Smooth muscle cell (in vitro differentiated cells): ENCODE results near the gene NREP. TPM values are rescaled to one million over a fixed set of nuclear protein-coding genes. Genes with fewer than 3 reads are reported as not detected.

Experiments used
- DNase-seq: peaks from one replicate; lab custom pipeline; 2025; ENCODE audit not compliant: unreplicated experiment; lab: John Stamatoyannopoulos, UW
- H2AFZ ChIP-seq: fragments of 200-600 bp; sonication (generic); 2 replicates; pipeline ENCODE4 v1.6.0; 2016; ENCODE audit warnings: antibody characterized with exemption, low read depth, mild to moderate bottlenecking
- H3F3A ChIP-seq: fragments of 200-600 bp; sonication (generic); 2 replicates; pipeline ENCODE4 v1.6.0; 2017; ENCODE audit warnings: antibody characterized with exemption, low read depth
- H3K27ac ChIP-seq: fragments of 200-600 bp; sonication (generic); 2 replicates; pipeline ENCODE4 v1.5.1; 2016; ENCODE audit warnings: low read depth, mild to moderate bottlenecking
- H3K27me3 ChIP-seq: fragments of 200-600 bp; sonication (generic); 2 replicates; pipeline ENCODE4 v1.6.1; 2016; ENCODE audit warnings: low read depth, mild to moderate bottlenecking
- H3K36me3 ChIP-seq: fragments of 200-600 bp; sonication (generic); 2 replicates; pipeline ENCODE4 v1.5.1; 2016; ENCODE audit warnings: low read depth
- H3K4me1 ChIP-seq: fragments of 200-600 bp; sonication (generic); 2 replicates; pipeline ENCODE4 v1.5.1; 2016; ENCODE audit warnings: low read depth
- H3K4me2 ChIP-seq: fragments of 200-600 bp; sonication (generic); 2 replicates; pipeline ENCODE4 v1.6.0; 2016; ENCODE audit warnings: mild to moderate bottlenecking
- H3K4me3 ChIP-seq: fragments of 200-600 bp; sonication (generic); 2 replicates; pipeline ENCODE4 v1.5.1; 2016; ENCODE audit warnings: mild to moderate bottlenecking
- H3K79me2 ChIP-seq: fragments of 200-600 bp; sonication (generic); 2 replicates; pipeline ENCODE4 v1.6.0; 2016; ENCODE audit warnings: low read depth, mild to moderate bottlenecking
- H3K9ac ChIP-seq: fragments of 200-600 bp; sonication (generic); 2 replicates; pipeline ENCODE4 v1.6.0; 2016; ENCODE audit warnings: low read depth
- H3K9me3 ChIP-seq: fragments of 200-600 bp; sonication (generic); replicated peaks from 2 replicates; pipeline ENCODE4 v1.5.1; 2016; ENCODE audit warnings: low read depth
- H4K20me1 ChIP-seq: fragments of 200-600 bp; sonication (generic); 2 replicates; pipeline ENCODE4 v1.6.0; 2016; ENCODE audit warnings: low read depth
- WGBS: methylation state at CpG from one replicate; pipeline ENCODE4 v1.1.7; 2016; ENCODE audit warnings: low lambda C conversion rate; 5-methylcytosine and 5-hydroxymethylcytosine counted together
- polyA plus RNA-seq: library from polyadenylated mRNA; unstranded; fragments of >200 nt; fragmentation: Nextera tagmentation; extraction: Ambion mirVana; gene quantifications from 2 replicates; pipeline ENCODE4 v1.2.1, GENCODE V29; 2016
- total RNA-seq: library from RNA; depleted of rRNA; stranded (reverse); fragments of >200 nt; gene quantifications from 2 replicates; pipeline ENCODE4 v1.2.3, GENCODE V29; 2014
- TF ChIP-seq, protein P1 (sequence below): fragments of 200-600 bp; sonication (generic); IDR thresholded peaks from 2 replicates; pipeline ENCODE4 v1.5.1; 2017; ENCODE audit warnings: borderline replicate concordance, mild to moderate bottlenecking, antibody characterized with exemption; ENCODE audit not compliant: insufficient read depth, poor library complexity, severe bottlenecking

Gene NREP
- total and polyA plus RNA-seq, 2 experiments from 2014 or later: 191 to 270 TPM

DNA sequence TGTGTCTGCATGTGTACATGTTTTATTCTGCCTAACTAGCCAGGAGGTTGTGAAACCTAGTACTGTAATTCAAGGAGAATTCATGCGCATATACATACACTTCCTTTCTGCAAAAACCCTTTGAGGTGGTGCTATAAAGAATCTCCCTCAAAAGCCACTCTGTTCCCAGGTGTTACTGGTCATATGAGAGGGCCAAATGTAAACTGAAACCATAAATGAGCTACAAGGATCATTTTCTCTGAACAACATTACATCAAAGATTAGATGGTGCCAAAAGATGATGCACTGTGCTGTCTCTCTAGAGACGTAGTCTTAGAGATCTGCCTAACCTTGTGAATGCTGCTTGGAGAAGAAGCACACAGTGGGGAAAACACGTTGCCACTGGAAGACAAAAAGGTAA is 15.7 kb downstream of the NREP start:
- 87% methylated on average over 3 of the region's 3 CpGs for WGBS
- peaks cover 61% of the 10 kb centered on the region for H3K79me2 ChIP-seq
- H4K20me1 ChIP-seq: no peaks in the 10 kb centered on the region
- no peak overlapping the region for H3K9ac ChIP-seq
- peaks cover 56% of the 10 kb centered on the region for H3K4me1 ChIP-seq
- H3K4me2 ChIP-seq: no peak overlapping the region
- H3K36me3 ChIP-seq: no peaks in the 10 kb centered on the region
- no peaks in the 10 kb centered on the region for H3K27me3 ChIP-seq
- TF ChIP-seq, protein P1, sequence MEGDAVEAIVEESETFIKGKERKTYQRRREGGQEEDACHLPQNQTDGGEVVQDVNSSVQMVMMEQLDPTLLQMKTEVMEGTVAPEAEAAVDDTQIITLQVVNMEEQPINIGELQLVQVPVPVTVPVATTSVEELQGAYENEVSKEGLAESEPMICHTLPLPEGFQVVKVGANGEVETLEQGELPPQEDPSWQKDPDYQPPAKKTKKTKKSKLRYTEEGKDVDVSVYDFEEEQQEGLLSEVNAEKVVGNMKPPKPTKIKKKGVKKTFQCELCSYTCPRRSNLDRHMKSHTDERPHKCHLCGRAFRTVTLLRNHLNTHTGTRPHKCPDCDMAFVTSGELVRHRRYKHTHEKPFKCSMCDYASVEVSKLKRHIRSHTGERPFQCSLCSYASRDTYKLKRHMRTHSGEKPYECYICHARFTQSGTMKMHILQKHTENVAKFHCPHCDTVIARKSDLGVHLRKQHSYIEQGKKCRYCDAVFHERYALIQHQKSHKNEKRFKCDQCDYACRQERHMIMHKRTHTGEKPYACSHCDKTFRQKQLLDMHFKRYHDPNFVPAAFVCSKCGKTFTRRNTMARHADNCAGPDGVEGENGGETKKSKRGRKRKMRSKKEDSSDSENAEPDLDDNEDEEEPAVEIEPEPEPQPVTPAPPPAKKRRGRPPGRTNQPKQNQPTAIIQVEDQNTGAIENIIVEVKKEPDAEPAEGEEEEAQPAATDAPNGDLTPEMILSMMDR: no peak
- no peak overlapping the region for H2AFZ ChIP-seq
- no peak overlapping the region for H3K27ac ChIP-seq
- no peak overlapping the region for H3K4me3 ChIP-seq
- DNase-seq: no peak
- no peaks in the 10 kb centered on the region for H3K9me3 ChIP-seq
- H3F3A ChIP-seq: peaks cover 18% of the 10 kb centered on the region

DNA sequence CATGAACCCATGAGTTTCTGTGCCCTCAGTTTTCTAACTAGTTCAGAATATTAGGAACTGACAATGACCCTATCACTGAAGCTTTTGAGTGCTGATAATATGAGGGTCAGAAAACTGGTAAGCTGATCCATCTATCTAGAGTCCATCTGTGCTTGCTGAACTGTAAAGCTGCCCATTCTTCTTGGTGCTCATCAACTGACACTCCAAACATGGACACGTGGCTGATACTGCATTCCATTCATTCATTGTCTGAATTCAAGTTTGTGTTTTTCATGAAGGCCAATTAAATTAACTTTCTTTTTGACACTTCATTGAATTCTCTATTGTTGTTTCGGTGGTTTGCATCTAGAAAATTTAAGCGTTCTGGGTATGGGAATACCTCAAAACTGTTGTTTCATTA is 17.6 kb downstream of the NREP start:
- Histone ChIP-seq H3K4me1 (peaks cover 68% of the 10 kb centered on the region), H4K20me1 (no peaks in the 10 kb centered on the region), H3K4me2 (no peak overlapping the region), H2AFZ (no peak overlapping the region), H3K9ac (no peak overlapping the region), H3K27me3 (no peaks in the 10 kb centered on the region), H3K79me2 (peaks cover 59% of the 10 kb centered on the region), H3F3A (peaks cover 16% of the 10 kb centered on the region), H3K27ac (no peak overlapping the region), H3K9me3 (no peaks in the 10 kb centered on the region), H3K36me3 (no peaks in the 10 kb centered on the region), H3K4me3 (no peak overlapping the region)
- 79% methylated on average over 3 of the region's 3 CpGs for WGBS
- TF ChIP-seq, protein P1: no peak
- no peak for DNase-seq

GRCh38 chr5:111738118-111738517 is 18.9 kb downstream of the NREP start:
- Histone ChIP-seq H3K9ac (no peak overlapping the region), H3F3A (peaks cover 14% of the 10 kb centered on the region), H4K20me1 (no peaks in the 10 kb centered on the region), H3K4me1 (peaks cover 61% of the 10 kb centered on the region), H3K36me3 (no peaks in the 10 kb centered on the region), H3K27me3 (no peaks in the 10 kb centered on the region), H3K4me2 (peak overlapping the region; percentile 57), H2AFZ (no peak overlapping the region), H3K79me2 (peaks cover 55% of the 10 kb centered on the region), H3K9me3 (no peaks in the 10 kb centered on the region), H3K4me3 (no peak overlapping the region), H3K27ac (peak overlapping the region; percentile 91)
- no peak for DNase-seq
- TF ChIP-seq, protein P1: no peak
- WGBS: 92% methylated on average over 5 of the region's 5 CpGs

DNA sequence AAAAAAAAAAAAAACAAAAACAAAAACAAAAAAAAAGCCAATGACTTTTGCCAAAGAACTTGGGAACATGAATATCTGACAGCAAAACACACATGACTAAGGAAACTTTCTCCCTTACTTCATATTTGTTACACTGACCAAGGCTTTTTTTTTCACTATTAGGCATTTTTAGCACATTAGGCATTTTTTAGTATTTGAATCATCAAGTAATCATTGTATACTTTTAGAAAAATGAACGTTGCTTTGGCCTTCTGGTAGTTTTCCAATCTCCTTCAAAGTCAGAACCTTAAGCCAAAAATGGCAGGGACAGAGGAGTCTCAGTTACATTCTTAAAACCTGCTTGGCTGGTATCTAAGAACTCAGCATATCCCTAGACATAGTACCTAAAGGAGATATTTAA is 19.3 kb downstream of the NREP start:
- WGBS: 3% methylated on average over 1 of the region's 1 CpG
- peaks cover 55% of the 10 kb centered on the region for H3K79me2 ChIP-seq
- peaks cover 57% of the 10 kb centered on the region for H3K4me1 ChIP-seq

More for the DNA sequence above, 19.3 kb downstream of the NREP start:
- H3K4me3 ChIP-seq: no peak overlapping the region
- H3F3A ChIP-seq: peaks cover 14% of the 10 kb centered on the region
- H3K36me3 ChIP-seq: no peaks in the 10 kb centered on the region
- no peaks in the 10 kb centered on the region for H3K9me3 ChIP-seq
- H3K27me3 ChIP-seq: no peaks in the 10 kb centered on the region
- TF ChIP-seq, protein P1: no peak
- DNase-seq: no peak
- H3K9ac ChIP-seq: no peak overlapping the region
- peak overlapping the region; percentile 57 for H3K4me2 ChIP-seq
- peak overlapping the region; percentile 91 for H3K27ac ChIP-seq
- H4K20me1 ChIP-seq: no peaks in the 10 kb centered on the region
- no peak overlapping the region for H2AFZ ChIP-seq
